ENCODE data around the gene HACD4. TPM values are rescaled to one million over a fixed set of nuclear protein-coding genes. Genes with fewer than 3 reads are reported as not detected.

HACD4 gene
- total and polyA plus RNA-seq, 9 of the 15 experiments (the other 6 are each of a cell fraction or from before 2014, with no cell fraction given), result 0.02 TPM; not detected in 8

DNA sequence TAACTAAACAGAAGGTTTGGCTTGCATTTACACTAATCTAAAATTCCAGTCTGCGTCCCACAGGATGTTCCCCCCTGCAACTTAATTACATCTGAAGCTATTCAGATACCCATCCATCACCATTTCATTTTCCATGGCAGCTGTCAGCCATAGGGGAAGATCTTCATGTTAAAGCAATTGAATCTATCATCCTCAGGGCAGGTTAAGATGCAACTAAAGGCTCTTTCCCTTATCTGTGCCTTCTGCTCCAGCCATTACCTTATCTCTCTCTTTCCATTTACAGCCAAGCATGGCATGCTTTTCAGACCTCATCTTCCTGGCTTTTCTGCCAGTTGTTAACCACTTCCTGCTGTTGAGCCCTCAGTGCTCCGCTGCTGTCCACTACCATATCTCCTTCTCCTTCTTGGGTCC, 15.8 kb upstream of the HACD4 start:
- no peaks in the 10 kb centered on the region for H3K79me2 ChIP-seq (ENCODE audit: control insufficient read depth, insufficient read depth, low read length)
- ATAC-seq, result no peak
- no peak for DNase-seq (ENCODE audit: extremely low read depth in 1 of 4, low spot score in 3 of 4)
- H3K36me3 ChIP-seq (ENCODE audit: control insufficient read depth, insufficient read depth, low read length), result no peaks in the 10 kb centered on the region
- no peaks in the 10 kb centered on the region for H3K27me3 ChIP-seq (ENCODE audit: control insufficient read depth in 2 of 2, insufficient read depth in 2 of 2, low read length in 2 of 2)
- H3K9me1 ChIP-seq (ENCODE audit: control insufficient read depth, insufficient read depth, low read length), result no peaks in the 10 kb centered on the region
- H3K9me3 ChIP-seq (replicated peaks; ENCODE audit: control insufficient read depth, insufficient read depth, low read depth, low read length), result no peaks in the 10 kb centered on the region
- no peak overlapping the region for H2AFZ ChIP-seq (ENCODE audit: low read depth, low read length)
- H3K4me3 ChIP-seq, result no peak overlapping the region
- ChIA-PET POLR2A (no interaction called here), CTCF (ENCODE audit: low intra/inter-chr PET ratio) (no interaction called here)
- in situ Hi-C loops (cut with MboI), result no loop called here
- no peaks in the 10 kb centered on the region for H4K20me1 ChIP-seq (replicated peaks; ENCODE audit: control insufficient read depth, insufficient read depth, low read length)
- no peaks in the 10 kb centered on the region for H3K4me1 ChIP-seq (replicated peaks in 1 of 2; ENCODE audit: control insufficient read depth in 2 of 2, insufficient read depth in 2 of 2, low read length in 2 of 2)
- WGBS (ENCODE audit: insufficient coverage, low coverage, missing lambda C conversion rate), result no CpG with 5 or more reads among the region's 2 CpGs
- no peak overlapping the region for H3K9ac ChIP-seq (ENCODE audit: insufficient read depth in 1 of 2, low read depth in 2 of 2, low read length in 2 of 2)
- BruUV-seq (replicated peaks), result no TSS peak
- TF ChIP-seq PHF21A (IDR thresholded peaks at IDR 0.05; ENCODE audit: borderline replicate concordance, low read depth) (no peak), MAFK (IDR thresholded peaks at IDR 0.05; ENCODE audit: low read length) (no peak), XRCC5 (IDR thresholded peaks at IDR 0.05; ENCODE audit: low read depth, low read length) (no peak), GATAD2A (IDR thresholded peaks at IDR 0.05) (no peak)
- TF ChIP-seq, protein P1, sequence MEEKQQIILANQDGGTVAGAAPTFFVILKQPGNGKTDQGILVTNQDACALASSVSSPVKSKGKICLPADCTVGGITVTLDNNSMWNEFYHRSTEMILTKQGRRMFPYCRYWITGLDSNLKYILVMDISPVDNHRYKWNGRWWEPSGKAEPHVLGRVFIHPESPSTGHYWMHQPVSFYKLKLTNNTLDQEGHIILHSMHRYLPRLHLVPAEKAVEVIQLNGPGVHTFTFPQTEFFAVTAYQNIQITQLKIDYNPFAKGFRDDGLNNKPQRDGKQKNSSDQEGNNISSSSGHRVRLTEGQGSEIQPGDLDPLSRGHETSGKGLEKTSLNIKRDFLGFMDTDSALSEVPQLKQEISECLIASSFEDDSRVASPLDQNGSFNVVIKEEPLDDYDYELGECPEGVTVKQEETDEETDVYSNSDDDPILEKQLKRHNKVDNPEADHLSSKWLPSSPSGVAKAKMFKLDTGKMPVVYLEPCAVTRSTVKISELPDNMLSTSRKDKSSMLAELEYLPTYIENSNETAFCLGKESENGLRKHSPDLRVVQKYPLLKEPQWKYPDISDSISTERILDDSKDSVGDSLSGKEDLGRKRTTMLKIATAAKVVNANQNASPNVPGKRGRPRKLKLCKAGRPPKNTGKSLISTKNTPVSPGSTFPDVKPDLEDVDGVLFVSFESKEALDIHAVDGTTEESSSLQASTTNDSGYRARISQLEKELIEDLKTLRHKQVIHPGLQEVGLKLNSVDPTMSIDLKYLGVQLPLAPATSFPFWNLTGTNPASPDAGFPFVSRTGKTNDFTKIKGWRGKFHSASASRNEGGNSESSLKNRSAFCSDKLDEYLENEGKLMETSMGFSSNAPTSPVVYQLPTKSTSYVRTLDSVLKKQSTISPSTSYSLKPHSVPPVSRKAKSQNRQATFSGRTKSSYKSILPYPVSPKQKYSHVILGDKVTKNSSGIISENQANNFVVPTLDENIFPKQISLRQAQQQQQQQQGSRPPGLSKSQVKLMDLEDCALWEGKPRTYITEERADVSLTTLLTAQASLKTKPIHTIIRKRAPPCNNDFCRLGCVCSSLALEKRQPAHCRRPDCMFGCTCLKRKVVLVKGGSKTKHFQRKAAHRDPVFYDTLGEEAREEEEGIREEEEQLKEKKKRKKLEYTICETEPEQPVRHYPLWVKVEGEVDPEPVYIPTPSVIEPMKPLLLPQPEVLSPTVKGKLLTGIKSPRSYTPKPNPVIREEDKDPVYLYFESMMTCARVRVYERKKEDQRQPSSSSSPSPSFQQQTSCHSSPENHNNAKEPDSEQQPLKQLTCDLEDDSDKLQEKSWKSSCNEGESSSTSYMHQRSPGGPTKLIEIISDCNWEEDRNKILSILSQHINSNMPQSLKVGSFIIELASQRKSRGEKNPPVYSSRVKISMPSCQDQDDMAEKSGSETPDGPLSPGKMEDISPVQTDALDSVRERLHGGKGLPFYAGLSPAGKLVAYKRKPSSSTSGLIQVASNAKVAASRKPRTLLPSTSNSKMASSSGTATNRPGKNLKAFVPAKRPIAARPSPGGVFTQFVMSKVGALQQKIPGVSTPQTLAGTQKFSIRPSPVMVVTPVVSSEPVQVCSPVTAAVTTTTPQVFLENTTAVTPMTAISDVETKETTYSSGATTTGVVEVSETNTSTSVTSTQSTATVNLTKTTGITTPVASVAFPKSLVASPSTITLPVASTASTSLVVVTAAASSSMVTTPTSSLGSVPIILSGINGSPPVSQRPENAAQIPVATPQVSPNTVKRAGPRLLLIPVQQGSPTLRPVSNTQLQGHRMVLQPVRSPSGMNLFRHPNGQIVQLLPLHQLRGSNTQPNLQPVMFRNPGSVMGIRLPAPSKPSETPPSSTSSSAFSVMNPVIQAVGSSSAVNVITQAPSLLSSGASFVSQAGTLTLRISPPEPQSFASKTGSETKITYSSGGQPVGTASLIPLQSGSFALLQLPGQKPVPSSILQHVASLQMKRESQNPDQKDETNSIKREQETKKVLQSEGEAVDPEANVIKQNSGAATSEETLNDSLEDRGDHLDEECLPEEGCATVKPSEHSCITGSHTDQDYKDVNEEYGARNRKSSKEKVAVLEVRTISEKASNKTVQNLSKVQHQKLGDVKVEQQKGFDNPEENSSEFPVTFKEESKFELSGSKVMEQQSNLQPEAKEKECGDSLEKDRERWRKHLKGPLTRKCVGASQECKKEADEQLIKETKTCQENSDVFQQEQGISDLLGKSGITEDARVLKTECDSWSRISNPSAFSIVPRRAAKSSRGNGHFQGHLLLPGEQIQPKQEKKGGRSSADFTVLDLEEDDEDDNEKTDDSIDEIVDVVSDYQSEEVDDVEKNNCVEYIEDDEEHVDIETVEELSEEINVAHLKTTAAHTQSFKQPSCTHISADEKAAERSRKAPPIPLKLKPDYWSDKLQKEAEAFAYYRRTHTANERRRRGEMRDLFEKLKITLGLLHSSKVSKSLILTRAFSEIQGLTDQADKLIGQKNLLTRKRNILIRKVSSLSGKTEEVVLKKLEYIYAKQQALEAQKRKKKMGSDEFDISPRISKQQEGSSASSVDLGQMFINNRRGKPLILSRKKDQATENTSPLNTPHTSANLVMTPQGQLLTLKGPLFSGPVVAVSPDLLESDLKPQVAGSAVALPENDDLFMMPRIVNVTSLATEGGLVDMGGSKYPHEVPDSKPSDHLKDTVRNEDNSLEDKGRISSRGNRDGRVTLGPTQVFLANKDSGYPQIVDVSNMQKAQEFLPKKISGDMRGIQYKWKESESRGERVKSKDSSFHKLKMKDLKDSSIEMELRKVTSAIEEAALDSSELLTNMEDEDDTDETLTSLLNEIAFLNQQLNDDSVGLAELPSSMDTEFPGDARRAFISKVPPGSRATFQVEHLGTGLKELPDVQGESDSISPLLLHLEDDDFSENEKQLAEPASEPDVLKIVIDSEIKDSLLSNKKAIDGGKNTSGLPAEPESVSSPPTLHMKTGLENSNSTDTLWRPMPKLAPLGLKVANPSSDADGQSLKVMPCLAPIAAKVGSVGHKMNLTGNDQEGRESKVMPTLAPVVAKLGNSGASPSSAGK (IDR thresholded peaks at IDR 0.05), result no peak
- intact Hi-C loops (cut with micrococcal nuclease), result no loop called here
- H3K27ac ChIP-seq (ENCODE audit: extremely low read depth, low read depth, low read length), result no peak overlapping the region
- no peak for FAIRE-seq
- no peak overlapping the region for H3K4me2 ChIP-seq (ENCODE audit: insufficient read depth, low read length)
